SW 1271 (cell line): ENCODE data around the gene MECP2.
A peak's percentile ranks its signal among the peaks of the same experiment; 100 is the strongest.
"Not testable (repeated sequence)": the region's sequence is repeated elsewhere in the genome, so short reads cannot be mapped to it uniquely, and the experiment has no call there.

Experiments used
- DNase-seq, 2 experiments: peaks; one replicate each; lab custom pipeline; 2025; lab: John Stamatoyannopoulos, UW

Gene MECP2

DNA sequence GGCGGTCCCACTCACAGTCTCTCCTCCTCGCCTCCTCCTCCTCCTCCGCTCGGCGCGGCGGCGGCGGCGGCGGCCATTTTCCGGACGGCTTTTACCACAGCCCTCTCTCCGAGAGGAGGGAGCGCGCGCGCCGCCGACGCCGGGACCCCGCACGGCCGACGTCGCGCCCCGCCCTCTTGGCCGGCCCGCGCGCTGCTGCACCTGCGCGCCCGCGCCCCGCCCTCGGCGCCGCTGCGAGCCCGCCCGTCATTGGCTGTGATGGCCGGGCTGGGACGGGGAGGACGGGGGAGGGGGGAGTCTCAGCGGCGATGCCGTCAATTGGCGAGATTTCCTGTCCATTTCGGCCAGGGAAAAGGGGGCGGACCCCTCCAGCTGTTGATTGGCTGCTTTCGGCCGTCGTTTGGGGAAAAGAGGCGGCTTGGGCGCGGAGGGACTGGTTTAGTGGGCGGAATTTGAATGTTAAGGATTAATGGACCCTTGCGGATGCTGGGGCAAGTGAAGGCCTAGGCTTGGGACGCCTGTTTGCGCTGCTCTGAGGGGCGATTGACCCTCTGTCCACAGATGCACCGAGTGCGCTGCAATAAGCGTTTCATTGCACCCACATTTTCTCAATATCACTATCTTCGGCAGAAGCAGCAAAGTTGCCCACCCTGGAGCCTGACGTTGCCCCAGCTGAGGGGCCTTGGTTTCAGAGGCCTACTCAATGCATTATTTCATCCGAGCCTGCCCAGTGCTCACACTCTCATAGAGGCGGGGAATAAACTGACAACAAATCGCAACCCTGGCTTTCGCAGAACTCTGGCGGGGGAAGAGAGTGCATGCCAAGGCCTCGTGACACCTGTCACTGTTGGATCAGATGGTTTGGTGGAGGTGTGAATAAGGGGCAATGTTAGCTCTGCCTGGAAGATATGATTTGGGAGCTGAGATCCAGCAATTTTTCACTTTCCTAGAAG is at the start of gene MECP2:
MECP2 (minus strand) TSS at position 129 of the 953 bp plus-strand sequence.
- peak; percentile 70 to 89 for DNase-seq

DNA sequence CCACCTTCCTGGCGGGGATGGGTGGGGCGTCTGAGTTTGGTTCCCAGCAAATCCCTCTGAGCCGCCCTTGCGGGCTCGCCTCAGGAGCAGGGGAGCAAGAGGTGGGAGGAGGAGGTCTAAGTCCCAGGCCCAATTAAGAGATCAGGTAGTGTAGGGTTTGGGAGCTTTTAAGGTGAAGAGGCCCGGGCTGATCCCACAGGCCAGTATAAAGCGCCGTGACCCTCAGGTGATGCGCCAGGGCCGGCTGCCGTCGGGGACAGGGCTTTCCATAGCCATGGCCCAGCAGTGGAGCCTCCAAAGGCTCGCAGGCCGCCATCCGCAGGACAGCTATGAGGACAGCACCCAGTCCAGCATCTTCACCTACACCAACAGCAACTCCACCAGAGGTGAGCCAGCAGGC is 46.5 kb upstream of the MECP2 start, which contains the start of gene OPN1LW:
OPN1LW (plus strand) TSS at position 234 of the 400 bp plus-strand sequence; CDS start at position 275, 41 bp downstream.
- DNase-seq = not testable (repeated sequence)

DNA sequence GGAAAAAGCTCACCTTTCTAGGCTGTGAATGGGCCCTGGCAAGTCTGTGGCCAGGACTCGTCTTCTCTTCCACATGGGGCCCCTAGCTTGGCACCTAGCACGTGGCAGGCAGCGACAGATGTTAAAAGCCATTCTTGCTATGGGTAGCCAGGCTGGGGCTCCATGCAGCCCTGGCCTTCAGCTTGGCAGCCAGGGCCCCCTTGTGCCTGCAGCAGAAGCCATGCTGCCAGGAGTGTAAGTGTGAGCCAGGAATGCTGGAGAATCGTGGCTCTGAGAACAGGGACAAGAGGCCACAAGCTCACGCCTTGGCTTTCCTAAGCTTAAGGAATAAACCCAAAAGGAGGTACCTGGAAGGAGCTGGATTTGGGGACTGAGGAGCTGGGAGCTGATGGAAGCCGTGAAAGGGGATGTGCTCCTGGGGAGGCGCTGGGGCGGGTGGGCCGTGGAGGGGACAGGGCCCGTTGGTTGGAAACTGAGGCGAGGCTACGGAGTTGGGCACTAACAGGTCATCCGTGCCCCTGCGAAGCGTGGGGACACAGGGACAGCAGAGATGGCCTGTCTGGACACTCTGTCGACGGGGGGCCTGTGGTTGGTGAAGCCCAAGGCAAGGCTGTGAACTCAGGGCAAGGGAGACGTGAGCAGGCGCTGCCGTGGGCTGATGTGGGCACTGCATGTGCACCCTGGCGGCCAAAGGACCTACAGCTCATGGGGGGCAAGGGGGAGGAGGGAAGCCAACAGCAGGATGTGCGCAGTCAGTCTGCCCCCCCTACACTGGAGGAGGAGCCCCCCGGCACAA is 45.6 kb upstream of the MECP2 start:
- no peak for DNase-seq

DNA sequence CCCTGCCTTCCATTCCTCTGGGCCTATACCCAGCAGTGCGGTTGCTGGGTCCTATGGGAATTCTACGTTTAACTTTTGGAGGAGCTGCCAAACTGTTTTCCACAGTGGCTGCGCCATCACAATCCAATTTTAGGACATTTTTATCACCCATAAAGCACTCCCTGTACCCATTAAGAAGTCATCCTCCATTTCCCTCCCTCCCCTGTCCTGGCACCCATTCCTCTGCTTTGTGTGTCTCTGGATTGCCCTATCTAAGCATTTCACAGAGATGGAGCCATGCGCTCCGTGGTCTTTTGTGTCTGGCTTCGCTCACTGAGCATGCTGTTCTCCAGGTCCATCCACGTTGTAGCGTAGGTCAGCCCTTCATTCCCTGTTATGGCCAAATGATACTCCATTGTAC is 44.9 kb upstream of the MECP2 start:
- no peak for DNase-seq

DNA sequence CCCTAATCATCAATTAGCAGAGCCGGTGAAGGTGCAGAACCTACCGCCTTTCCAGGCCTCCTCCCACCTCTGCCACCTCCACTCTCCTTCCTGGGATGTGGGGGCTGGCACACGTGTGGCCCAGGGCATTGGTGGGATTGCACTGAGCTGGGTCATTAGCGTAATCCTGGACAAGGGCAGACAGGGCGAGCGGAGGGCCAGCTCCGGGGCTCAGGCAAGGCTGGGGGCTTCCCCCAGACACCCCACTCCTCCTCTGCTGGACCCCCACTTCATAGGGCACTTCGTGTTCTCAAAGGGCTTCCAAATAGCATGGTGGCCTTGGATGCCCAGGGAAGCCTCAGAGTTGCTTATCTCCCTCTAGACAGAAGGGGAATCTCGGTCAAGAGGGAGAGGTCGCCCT is 43.2 kb upstream of the MECP2 start:
- DNase-seq = no peak

DNA sequence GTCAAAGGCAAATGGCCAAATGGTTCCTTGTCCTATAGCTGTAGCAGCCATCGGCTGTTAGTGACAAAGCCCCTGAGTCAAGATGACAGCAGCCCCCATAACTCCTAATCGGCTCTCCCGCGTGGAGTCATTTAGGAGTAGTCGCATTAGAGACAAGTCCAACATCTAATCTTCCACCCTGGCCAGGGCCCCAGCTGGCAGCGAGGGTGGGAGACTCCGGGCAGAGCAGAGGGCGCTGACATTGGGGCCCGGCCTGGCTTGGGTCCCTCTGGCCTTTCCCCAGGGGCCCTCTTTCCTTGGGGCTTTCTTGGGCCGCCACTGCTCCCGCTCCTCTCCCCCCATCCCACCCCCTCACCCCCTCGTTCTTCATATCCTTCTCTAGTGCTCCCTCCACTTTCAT is 42.7 kb upstream of the MECP2 start:
- DNase-seq = no peak

DNA sequence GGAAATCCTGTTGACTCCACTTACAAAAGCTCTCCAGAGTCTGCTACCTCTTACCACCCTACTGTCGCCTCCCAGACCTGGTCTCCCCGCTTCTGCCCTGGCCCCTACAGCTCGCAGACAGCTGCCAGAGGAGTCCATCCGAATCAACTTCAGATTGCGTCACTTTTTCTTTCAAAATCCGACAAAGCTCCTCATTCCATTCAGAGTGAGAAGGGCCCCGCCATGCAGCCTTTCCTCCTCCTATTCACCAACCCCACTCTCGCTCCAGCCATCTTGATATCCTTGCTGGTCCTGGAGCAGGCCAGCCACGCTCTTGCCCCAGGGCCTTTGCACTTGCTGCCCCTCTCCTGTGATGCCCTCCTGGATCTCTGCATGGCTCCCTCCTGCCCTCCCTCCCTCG is 41.3 kb upstream of the MECP2 start:
- no peak for DNase-seq

DNA sequence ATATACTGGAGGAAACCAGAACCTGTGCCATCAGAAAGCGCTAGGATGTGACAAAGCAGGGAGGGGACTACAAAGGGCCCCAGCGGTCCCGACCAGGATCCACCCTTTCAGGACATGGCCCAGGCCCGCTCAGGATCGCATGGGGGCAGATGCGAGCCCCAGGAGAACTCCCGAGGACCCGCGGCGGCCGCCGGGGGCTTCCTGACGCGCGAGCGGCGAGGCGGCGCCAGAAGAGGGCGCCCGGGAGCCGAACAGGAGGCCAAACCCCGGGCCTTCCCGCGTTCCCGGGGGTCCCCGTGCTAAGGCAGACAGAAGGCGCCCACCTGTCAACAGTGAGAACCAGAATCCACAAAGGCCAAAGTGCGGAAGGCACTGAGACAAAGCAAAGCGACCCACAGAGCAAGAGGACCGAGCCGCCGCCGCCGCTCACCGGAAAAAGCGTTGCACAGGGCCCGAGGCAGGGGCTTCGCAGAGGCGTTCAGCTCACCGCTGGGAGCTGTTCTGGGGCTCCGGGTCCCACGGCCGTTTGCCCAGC is 39.2 kb upstream of the MECP2 start:
- DNase-seq = peak in 1 of 2 experiments; percentile 6

DNA sequence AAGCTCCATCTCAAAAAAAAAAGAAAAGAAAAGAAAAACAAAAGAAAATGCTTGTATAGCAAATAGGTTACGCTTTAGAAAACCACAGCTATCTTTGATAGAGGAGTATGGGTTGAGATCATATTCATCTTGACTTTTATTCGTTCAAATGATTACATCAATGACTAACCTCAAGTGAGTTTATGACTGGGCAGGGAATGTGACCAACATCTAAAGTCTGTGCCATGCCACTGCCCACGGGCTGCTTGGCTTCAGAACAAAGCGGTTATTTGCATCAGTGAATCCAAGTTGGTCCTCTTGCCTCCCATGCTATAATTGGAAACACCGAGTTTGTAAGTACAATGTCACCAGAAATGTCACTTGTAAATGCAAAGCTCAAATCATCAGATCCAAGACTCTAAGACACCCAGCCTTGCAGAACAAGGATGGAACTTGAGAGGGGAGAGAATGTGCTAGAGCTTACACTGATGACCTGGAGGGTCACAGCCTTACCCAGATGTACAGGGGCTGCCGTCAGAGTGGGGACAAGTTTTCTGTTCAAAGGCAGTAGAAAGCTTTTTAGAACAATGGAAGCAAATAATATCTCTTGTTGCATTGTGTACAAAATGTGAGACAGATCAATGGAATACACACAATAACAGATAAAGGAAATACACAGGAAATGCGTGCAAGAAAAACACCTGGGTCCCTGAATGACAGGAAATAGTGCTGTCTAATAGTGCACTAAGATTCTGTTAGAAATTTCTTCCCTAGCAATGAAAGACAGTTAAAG is 38.1 kb upstream of the MECP2 start:
- no peak for DNase-seq

DNA sequence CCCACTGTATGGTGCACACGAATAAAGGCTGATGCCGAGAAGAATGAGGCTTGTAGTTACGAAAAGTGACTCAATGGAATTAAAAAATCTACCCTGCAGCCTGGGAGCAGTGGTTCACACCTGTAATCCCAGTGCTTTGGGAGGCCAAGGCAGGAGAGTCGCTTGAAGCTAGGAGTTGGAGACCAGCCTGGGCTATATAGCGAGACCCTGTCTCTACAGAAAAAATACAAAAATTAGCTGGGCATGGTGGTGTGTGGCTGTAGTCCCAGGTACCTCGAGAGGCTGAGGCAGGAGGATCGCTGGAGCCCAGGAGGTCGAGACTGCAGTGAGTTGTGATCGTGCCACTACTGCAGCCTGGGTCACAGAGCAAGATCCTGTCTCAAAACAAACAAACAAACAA is 34.8 kb upstream of the MECP2 start:
- no peak for DNase-seq

DNA sequence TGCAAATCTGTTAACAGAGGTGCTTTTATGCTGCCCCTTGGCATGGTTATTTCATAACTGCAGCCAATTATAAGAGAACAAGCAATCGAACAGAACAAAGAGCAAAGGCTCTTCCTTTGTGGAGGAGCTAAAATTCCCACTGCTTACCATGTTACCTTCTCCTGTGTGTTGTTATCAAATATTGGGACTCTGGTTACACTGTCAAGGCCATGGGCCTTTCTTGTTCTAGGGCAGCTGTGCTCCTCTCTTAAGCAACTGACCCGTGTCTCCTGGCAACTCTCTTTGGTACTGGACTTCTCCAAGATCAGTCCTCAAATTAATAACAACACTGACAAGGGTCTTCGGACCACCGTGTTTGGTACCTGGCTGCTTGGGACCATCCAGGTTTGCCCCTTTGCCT is 34.4 kb upstream of the MECP2 start:
- DNase-seq = no peak

DNA sequence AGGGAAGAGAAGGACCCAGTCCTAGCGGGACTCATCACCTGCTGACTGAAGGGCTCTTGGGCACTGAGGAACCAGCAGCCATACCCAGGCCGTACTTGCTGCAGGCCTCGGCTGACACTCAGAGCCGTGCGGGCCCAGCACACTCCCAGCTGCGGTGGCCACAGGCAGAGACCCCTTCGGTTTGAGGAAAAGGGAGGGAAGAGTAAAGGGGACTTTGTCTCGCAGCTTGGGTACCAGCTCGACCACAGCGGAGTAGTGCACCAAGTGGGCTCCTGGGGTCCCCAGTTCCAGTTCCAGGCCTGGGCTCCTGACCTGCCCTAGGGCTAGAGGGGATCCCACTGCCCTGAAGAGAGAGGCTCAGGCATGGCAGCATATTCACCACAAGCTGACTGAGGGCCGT is 28.6 kb upstream of the MECP2 start:
- DNase-seq = no peak

DNA sequence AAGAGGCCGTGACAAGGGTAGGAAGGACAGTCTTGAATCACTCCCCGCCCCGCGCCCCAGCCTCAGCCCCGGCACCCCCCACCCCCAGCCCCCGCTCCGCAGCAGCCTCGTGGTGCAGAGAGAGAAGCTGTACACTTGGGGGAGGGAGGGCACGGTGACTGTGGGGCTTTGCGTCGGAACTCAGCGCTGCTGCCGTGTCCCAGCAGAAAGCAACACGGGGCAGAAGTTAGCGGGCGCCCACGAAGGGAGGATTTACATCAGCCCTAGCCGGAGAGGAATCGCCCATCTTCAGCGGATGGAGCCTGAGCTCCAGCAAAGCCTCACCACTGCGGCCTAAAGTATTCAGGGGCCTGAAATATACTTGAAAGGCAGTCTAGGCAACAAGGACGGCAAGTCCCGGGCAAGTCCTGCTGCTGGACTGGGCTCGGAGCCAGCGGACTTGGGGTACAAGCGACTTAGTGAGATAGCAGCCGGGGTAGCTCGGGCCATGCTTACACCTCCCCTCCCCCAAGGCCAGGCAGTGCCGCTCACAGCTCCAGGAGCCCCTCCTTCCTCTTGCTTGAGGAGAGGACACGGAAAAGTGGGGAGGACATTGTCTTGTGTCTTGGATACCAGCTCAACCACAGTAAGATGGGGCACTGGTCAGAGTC is 28.0 kb upstream of the MECP2 start:
- no peak for DNase-seq

DNA sequence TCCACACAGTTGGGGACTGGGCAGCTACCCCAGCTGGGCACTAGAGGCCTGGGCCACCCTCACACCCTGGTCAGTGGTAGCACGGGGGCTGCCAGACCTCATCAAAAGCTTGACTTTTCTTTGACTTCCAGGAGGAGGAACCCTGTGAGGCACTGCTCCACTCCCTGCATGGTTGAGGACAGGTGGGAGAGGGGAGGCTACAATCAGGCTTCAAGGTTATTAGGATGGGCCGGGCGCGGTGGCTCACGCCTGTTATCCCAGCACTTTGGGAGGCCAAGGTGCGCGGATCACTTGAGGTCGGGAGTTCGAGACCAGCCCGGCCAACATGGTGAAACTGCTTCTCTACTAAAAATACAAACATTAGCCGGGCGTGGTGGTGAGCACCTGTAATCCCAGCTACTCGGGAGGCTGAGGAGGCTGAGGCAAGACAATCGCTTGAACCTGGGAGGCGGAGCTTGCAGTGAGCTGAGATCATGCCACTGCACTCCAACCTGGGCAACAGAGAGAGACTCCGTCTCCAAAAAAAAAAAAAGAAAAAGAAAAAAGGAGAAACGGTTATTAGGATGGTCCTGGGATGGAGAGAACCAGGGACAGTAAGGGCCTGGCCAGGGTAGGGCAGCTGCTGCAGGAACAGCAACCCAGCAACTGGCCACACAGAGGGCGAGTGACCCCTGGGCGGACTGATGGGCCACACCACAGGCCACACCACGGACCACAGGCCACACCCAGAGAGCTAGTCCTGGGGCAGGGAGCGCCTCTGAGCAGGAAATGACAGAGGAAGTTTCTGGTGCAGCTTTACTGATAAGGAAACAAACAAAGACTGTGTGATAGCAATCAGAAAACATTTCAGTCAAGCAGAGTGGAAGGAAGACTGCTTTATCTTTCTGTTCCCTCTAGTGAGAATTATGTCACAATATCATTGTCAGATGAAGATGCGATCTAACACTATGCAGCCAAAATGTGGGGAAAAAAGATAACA is 26.0 kb upstream of the MECP2 start:
- DNase-seq = peak in 1 of 2 experiments; percentile 36

DNA sequence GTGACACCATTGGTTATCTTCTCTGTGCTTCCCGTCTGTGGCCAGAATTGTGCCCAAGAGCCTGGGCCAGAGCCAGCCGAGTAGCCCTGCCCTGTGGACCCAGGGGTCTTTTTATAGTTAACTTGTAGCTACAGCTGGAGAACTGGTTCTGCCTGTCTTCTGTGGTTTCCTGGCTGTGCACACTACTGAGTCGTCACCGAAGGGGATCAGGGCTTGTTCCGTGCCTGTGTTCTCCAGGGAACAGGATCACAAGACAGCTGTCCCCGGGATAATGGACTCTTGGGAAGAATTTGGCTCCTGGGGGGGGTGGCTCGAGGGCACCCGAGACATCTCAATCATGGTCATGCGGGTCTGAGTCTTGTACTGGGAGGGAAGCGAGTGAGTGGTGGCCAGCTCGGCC is 24.4 kb upstream of the MECP2 start:
- no peak for DNase-seq

DNA sequence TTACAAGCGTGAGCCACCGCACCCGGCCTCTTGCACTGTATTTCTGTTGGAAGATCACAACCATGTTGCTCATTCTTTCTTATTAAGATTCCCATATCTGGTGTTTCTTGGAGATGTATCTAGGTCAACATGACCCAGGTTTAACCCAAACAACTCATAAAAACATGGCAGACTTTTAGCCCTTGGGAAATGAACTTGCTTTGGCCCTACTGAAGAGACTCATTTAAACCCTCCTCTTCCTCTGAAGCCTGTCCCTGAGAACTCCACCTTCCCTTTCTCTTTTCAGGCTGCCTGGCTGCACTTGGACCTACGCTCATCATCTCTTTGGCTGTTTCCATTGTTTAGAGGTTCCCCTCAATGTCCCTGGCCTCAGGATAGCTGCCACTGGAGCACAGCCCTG is 23.7 kb upstream of the MECP2 start:
- DNase-seq = no peak

DNA sequence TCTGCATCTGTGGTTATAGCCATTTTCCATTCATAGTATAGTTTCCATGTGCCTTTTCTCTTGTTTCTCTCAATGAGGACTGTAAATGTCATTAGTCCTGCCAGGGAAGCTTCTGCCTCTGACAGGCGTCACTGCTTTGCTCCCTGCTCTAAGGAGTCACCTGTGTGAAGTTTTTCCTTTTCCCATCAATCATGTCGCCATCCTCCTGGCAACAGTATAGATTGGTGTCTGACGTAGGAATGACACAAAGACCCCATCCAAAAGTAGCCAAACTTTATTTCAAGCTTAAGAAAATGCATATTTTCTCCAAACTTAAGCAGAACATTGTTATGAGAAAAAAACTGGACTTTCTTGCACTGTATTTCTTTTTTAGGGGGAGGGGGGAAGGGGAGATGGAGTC is 23.1 kb upstream of the MECP2 start:
- no peak for DNase-seq

DNA sequence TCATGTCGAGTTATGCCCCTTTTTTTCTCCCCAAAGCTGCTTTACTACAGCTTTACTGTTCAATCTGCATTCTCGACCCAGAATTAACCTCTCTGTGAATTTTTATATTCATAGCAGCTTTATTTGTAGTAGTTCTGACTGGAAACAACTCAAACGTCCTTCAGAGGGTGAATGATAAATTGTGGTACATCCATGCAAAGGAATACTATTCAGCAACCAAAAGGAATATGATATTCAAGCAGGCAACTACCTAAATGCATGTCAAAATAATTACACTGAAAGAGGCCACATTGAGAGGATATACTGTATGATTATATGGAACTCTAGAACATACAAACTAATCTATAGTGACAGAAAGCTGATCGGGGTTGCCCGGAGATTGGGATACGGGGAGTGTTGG is 20.0 kb upstream of the MECP2 start:
- no peak for DNase-seq

DNA sequence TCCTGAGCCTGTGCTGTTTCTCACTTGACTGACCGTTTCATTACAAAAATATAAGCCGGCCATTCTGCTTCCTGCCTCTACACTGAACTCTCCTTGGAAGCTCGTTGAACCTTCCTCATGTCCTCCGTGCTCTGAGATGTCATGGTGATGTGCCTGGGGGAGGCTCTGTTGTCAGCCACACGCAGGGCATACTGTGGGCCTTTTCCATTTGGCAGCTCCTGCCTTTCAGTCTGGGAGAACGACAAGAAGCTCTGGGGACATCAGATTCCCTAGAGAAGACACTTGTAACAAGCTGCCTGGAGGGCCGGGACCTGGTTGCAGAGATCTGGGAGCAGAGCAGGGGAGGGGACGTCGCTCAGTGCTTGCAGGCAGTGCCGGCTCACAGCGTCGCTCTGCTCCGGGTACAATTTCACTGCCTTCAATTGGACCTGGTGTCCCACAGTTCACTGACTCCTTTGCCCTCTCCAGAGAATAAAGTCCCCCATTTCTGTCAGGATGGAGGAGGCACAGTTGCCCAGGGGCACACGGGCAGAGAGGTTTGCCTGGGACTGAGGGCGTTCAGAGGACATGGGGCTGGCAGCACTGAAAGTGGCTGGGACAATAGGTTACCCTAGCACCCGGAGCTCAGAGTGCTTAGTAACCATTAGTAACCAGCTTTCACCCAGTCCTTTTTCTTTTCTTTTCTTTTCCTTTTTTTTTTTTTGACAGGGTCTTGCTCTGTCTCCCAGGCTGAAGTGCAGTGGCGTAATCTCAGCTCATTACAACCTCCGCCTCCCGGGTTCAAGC is 19.1 kb upstream of the MECP2 start:
- no peak for DNase-seq
